ENCODE results near the gene ZDHHC19. TPM values are rescaled to one million over a fixed set of nuclear protein-coding genes. Genes with fewer than 3 reads are reported as not detected.

The ZDHHC19 gene
- total RNA-seq, 4 donors from 2014 or later, result not detected

- DNase-seq, result no peak
- intact Hi-C loops (cut with DNase I; ENCODE audit: low total_unique reads) (no loop called here), in situ Hi-C loops (cut with MboI; ENCODE audit: low sequenced_read_pairs in 4 of 4) (no loop called here)
- TF ChIP-seq POLR2A (IDR thresholded peaks at IDR 0.05) (no peak), CTCF (IDR thresholded peaks at IDR 0.05 in 4 of 5, conservative IDR thresholded peaks at IDR 0.05 in 1 of 5) (no peak)
- no peaks in the 10 kb centered on the region for H3K4me1 ChIP-seq
- no peaks in the 10 kb centered on the region for H3K9me3 ChIP-seq
- H3K4me3 ChIP-seq, result no peak overlapping the region
- ATAC-seq, result no peak
- H3K27me3 ChIP-seq, result no peaks in the 10 kb centered on the region
- no peaks in the 10 kb centered on the region for H3K36me3 ChIP-seq
- no peak overlapping the region for H3K27ac ChIP-seq
Observed at GRCh38 chr3:196225763-196226364, 14.7 kb upstream of the ZDHHC19 start.

DNA sequence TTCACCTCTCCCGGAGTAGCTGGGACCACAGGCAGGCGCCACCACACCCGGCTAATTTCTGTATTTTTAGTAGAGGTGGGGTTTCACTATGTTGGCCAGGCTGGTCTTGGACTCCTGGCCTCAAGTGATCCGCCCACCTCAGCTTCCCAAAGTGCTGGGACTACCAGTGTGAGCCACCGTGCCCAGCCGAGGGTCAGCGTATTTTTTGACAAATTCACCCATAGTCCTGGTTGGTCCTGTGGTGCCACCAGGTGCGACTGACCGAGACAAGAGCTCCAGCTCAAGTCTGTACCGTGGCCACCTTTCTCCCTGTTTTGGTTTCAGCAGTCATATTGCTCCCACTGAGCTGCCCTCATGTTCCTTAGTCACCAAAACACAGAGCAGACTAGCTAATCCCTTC is 13.9 kb upstream of the ZDHHC19 start:
- intact Hi-C loops (cut with DNase I; ENCODE audit: low total_unique reads) (no loop called here), in situ Hi-C loops (cut with MboI; ENCODE audit: low sequenced_read_pairs in 4 of 4) (no loop called here)
- Histone ChIP-seq H3K27ac (no peak overlapping the region), H3K36me3 (no peaks in the 10 kb centered on the region), H3K9me3 (no peaks in the 10 kb centered on the region), H3K4me1 (no peaks in the 10 kb centered on the region), H3K4me3 (no peak overlapping the region), H3K27me3 (no peaks in the 10 kb centered on the region)
- no peak for ATAC-seq
- no peak for DNase-seq
- TF ChIP-seq CTCF (IDR thresholded peaks at IDR 0.05 in 4 of 5, conservative IDR thresholded peaks at IDR 0.05 in 1 of 5), result no peak
- TF ChIP-seq POLR2A (IDR thresholded peaks at IDR 0.05), result no peak

GRCh38 chr3:196222876-196223595 is 11.8 kb upstream of the ZDHHC19 start:
- Histone ChIP-seq H3K4me1 (no peaks in the 10 kb centered on the region), H3K27ac (no peak overlapping the region), H3K4me3 (no peak overlapping the region), H3K27me3 (no peaks in the 10 kb centered on the region), H3K36me3 (no peaks in the 10 kb centered on the region), H3K9me3 (no peaks in the 10 kb centered on the region)
- no peak for TF ChIP-seq CTCF (IDR thresholded peaks at IDR 0.05 in 4 of 5, conservative IDR thresholded peaks at IDR 0.05 in 1 of 5)
- no peak for TF ChIP-seq POLR2A (IDR thresholded peaks at IDR 0.05)
- DNase-seq (no peak), ATAC-seq (no peak)
- intact Hi-C loops (cut with DNase I; ENCODE audit: low total_unique reads) (no loop called here), in situ Hi-C loops (cut with MboI; ENCODE audit: low sequenced_read_pairs in 4 of 4) (no loop called here)

- intact Hi-C loops (cut with DNase I; ENCODE audit: low total_unique reads), result no loop called here
- Histone ChIP-seq H3K4me1 (peaks cover 0 to 6% of the 10 kb centered on the region in 2 donors), H3K27ac (no peak overlapping the region), H3K27me3 (no peaks in the 10 kb centered on the region), H3K9me3 (no peaks in the 10 kb centered on the region), H3K36me3 (no peaks in the 10 kb centered on the region), H3K4me3 (no peak overlapping the region)
- in situ Hi-C loops (cut with MboI; ENCODE audit: low sequenced_read_pairs in 4 of 4), result no loop called here
- DNase-seq, result no peak
- no peak for ATAC-seq
- no peak for TF ChIP-seq CTCF (IDR thresholded peaks at IDR 0.05 in 4 of 5, conservative IDR thresholded peaks at IDR 0.05 in 1 of 5)
- TF ChIP-seq POLR2A (IDR thresholded peaks at IDR 0.05), result no peak
Observed at GRCh38 chr3:196220991-196221390, 9.8 kb upstream of the ZDHHC19 start.
